SK-N-SH treated with all-trans-retinoic acid at 6 μM for 48 hours (cell line): ENCODE data around the gene CNTNAP2.

ENCODE experiments used
- ARNTL ChIP-seq: fragments of 450-650 bp; formaldehyde crosslinking; IDR thresholded peaks from 2 replicates; pipeline ENCODE4 v1.5.0; 2020; ENCODE audit warnings: low read depth, mild to moderate bottlenecking, moderate library complexity, borderline replicate concordance
- BACH2 ChIP-seq: fragments of 250-450 bp; sonication (Bioruptor Pico); IDR thresholded peaks from 2 replicates; pipeline ENCODE4 v1.9.0; 2021; ENCODE audit warnings: mild to moderate bottlenecking, borderline replicate concordance
- CREB5 ChIP-seq: fragments of 250-450 bp; sonication (Bioruptor Pico); IDR thresholded peaks from 2 replicates; pipeline ENCODE4 v1.5.1; 2020; ENCODE audit warnings: low read depth, mild to moderate bottlenecking, moderate library complexity
- CSDC2 ChIP-seq: fragments of 250-450 bp; sonication (Bioruptor Pico); IDR thresholded peaks from 2 replicates; pipeline ENCODE4 v1.5.0; 2020; ENCODE audit warnings: mild to moderate bottlenecking, moderate library complexity
- CSRNP3 ChIP-seq: fragments of 250-450 bp; sonication (Bioruptor Pico); IDR thresholded peaks from 2 replicates; pipeline ENCODE4 v1.5.1; 2021; ENCODE audit warnings: mild to moderate bottlenecking, moderate library complexity
- PATZ1 ChIP-seq: fragments of 250-450 bp; sonication (Bioruptor Pico); IDR thresholded peaks from 2 replicates; pipeline ENCODE4 v1.8.0; 2020; ENCODE audit warnings: mild to moderate bottlenecking, moderate library complexity, borderline replicate concordance
- POU6F1 ChIP-seq: fragments of 250-450 bp; sonication (Bioruptor Pico); IDR thresholded peaks from 2 replicates; pipeline ENCODE4 v1.8.0; 2021; ENCODE audit warnings: low read depth, mild to moderate bottlenecking, moderate library complexity, borderline replicate concordance
- RARB ChIP-seq: fragments of 250-450 bp; sonication (Bioruptor Pico); IDR thresholded peaks from 2 replicates; pipeline ENCODE4 v1.8.0; 2021; ENCODE audit warnings: mild to moderate bottlenecking, moderate library complexity
- TOX ChIP-seq: fragments of 250-450 bp; sonication (Bioruptor Pico); IDR thresholded peaks from 2 replicates; pipeline ENCODE4 v1.8.0; 2021; ENCODE audit warnings: mild to moderate bottlenecking, moderate library complexity, borderline replicate concordance
- ZFP3 ChIP-seq: fragments of 250-450 bp; sonication (Bioruptor Pico); IDR thresholded peaks from 2 replicates; pipeline ENCODE4 v1.5.0; 2020; ENCODE audit warnings: mild to moderate bottlenecking, moderate library complexity
- ZFP30 ChIP-seq: fragments of 450-650 bp; formaldehyde crosslinking; IDR thresholded peaks from 2 replicates; pipeline ENCODE4 v1.5.0; 2022; ENCODE audit warnings: mild to moderate bottlenecking, moderate library complexity
- ZNF8 ChIP-seq: fragments of 450-650 bp; formaldehyde crosslinking; IDR thresholded peaks from 2 replicates; pipeline ENCODE4 v1.5.0; 2020; ENCODE audit warnings: mild to moderate bottlenecking, moderate library complexity

GRCh38 chr7:146296028-146296427 lies 179.4 kb downstream of the CNTNAP2 start:
- no peak for TF ChIP-seq BACH2
- no peak for TF ChIP-seq CSRNP3 (CRISPR knock-in tag)
- no peak for TF ChIP-seq POU6F1 (CRISPR knock-in tag)
- no peak for TF ChIP-seq CREB5 (CRISPR knock-in tag)
- TF ChIP-seq ZFP30 (CRISPR knock-in tag) = no peak
- TF ChIP-seq ZFP3 = no peak
- TF ChIP-seq RARB (CRISPR knock-in tag) = no peak
- no peak for TF ChIP-seq PATZ1 (CRISPR knock-in tag)
- TF ChIP-seq CSDC2 (CRISPR knock-in tag) = no peak
- TF ChIP-seq ARNTL (CRISPR knock-in tag) = no peak
- no peak for TF ChIP-seq TOX
- TF ChIP-seq ZNF8 (CRISPR knock-in tag) = no peak
